Hippocampal formation (tissue), 2 donors: ENCODE measurements around the gene PSMA2.

Experiments used
- DNase-seq, 2 donors: peaks; one replicate each; lab custom pipeline; 2025; lab: John Stamatoyannopoulos, UW

The PSMA2 gene

GRCh38 chr7:42931834-42932651, at the start of gene PSMA2, which contains the start of gene MRPL32:
TSS of gene PSMA2 (minus strand) at chr7:42932174. CDS start at chr7:42932158, 16 bp downstream.
TSS of gene MRPL32 (plus strand) at chr7:42932376. CDS start at chr7:42932387, 11 bp downstream.
- peak; percentile 96 to 99 for DNase-seq

GRCh38 chr7:42981601-42982000, 49.6 kb upstream of the PSMA2 start:
- DNase-seq, result no peak

- no peak for DNase-seq
These were observed 48.5 kb upstream of the PSMA2 start for GRCh38 chr7:42980514-42980913.

- DNase-seq, result no peak
These were observed 48.1 kb upstream of the PSMA2 start for GRCh38 chr7:42980084-42980483.

GRCh38 chr7:42978496-42978895, 46.5 kb upstream of the PSMA2 start:
- DNase-seq, result no peak

- no peak for DNase-seq
These were observed 44.4 kb upstream of the PSMA2 start for GRCh38 chr7:42976371-42976770.

GRCh38 chr7:42972699-42973500, 40.9 kb upstream of the PSMA2 start:
- DNase-seq, result no peak

GRCh38 chr7:42967391-42967790, 35.4 kb upstream of the PSMA2 start:
- DNase-seq, result no peak

- no peak for DNase-seq
These were observed 33.2 kb upstream of the PSMA2 start for GRCh38 chr7:42964849-42965805.

- DNase-seq, result no peak
These were observed 32.3 kb upstream of the PSMA2 start for GRCh38 chr7:42964293-42964692.

GRCh38 chr7:42961170-42961569, 29.2 kb upstream of the PSMA2 start:
- DNase-seq, result no peak

GRCh38 chr7:42960762-42961161, 28.8 kb upstream of the PSMA2 start:
- DNase-seq, result no peak

- DNase-seq, result no peak
These were observed 27.6 kb upstream of the PSMA2 start for GRCh38 chr7:42959549-42959948.

GRCh38 chr7:42956062-42956461, 24.1 kb upstream of the PSMA2 start:
- DNase-seq, result no peak

- no peak for DNase-seq
These were observed 22.0 kb upstream of the PSMA2 start for GRCh38 chr7:42953994-42954393.

- no peak for DNase-seq
These were observed 20.4 kb upstream of the PSMA2 start for GRCh38 chr7:42952328-42952727.

GRCh38 chr7:42950417-42950816, 18.4 kb upstream of the PSMA2 start:
- DNase-seq, result no peak

- no peak for DNase-seq
These were observed 15.5 kb upstream of the PSMA2 start for GRCh38 chr7:42947521-42947920.

GRCh38 chr7:42946627-42946950, 14.6 kb upstream of the PSMA2 start:
- no peak for DNase-seq

- no peak for DNase-seq
These were observed 14.1 kb upstream of the PSMA2 start for GRCh38 chr7:42945821-42946626.
